Neural progenitor cell (in vitro differentiated cells): ENCODE measurements around the gene TCL1B.

Source experiments
- EZH2 ChIP-seq: fragments of 200-600 bp; sonication (generic); IDR thresholded peaks from 2 replicates; pipeline ENCODE4 v1.6.1; 2017; ENCODE audit warnings: antibody characterized with exemption, mild to moderate bottlenecking, moderate library complexity
- TF ChIP-seq, protein P1 (sequence below): fragments of 200-600 bp; sonication (generic); IDR thresholded peaks from 2 replicates; pipeline ENCODE4 v1.5.1; 2017; ENCODE audit warnings: antibody characterized with exemption, mild to moderate bottlenecking

DNA sequence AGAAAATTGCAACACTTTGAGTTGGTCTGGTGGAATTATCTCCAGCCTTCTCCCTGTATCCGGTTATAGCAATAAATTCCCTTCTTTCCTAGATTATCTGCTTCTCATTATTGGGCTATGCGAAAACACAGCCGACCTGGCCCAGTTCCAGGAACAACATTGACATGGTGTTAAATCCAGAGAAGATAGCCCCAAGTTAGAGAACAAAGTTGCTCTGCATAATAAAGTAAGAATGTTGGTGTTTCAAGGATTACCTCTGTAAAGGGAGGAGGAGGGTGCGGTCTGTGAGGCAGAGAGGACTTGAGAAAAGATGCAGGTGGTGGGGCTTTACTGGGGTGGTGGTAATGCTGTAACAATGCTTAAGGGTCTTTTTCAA is 15.6 kb downstream of the TCL1B start:
- no peak for TF ChIP-seq EZH2
- TF ChIP-seq, protein P1, sequence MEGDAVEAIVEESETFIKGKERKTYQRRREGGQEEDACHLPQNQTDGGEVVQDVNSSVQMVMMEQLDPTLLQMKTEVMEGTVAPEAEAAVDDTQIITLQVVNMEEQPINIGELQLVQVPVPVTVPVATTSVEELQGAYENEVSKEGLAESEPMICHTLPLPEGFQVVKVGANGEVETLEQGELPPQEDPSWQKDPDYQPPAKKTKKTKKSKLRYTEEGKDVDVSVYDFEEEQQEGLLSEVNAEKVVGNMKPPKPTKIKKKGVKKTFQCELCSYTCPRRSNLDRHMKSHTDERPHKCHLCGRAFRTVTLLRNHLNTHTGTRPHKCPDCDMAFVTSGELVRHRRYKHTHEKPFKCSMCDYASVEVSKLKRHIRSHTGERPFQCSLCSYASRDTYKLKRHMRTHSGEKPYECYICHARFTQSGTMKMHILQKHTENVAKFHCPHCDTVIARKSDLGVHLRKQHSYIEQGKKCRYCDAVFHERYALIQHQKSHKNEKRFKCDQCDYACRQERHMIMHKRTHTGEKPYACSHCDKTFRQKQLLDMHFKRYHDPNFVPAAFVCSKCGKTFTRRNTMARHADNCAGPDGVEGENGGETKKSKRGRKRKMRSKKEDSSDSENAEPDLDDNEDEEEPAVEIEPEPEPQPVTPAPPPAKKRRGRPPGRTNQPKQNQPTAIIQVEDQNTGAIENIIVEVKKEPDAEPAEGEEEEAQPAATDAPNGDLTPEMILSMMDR, result no peak
